Stimulated activated CD4-positive, alpha-beta T cell treated with anti-CD3 and anti-CD28 coated beads, Interleukin-2, amount 100 ng/mL, for 4 hours (primary cell): ENCODE results near the gene DUSP16.

ENCODE experiments used
- DNase-seq: peaks from one replicate; pipeline ENCODE4 v3.0.0-alpha.2; 2020; ENCODE audit warnings: low read depth

The DUSP16 gene

GRCh38 chr12:12440784-12441428 lies 121.8 kb downstream of the DUSP16 start:
- no peak for DNase-seq

GRCh38 chr12:12439636-12440035 lies 123.0 kb downstream of the DUSP16 start:
- no peak for DNase-seq

GRCh38 chr12:12436831-12437345 lies 125.8 kb downstream of the DUSP16 start:
- no peak for DNase-seq

- DNase-seq: no peak
Observed at GRCh38 chr12:12433203-12433731, 129.4 kb downstream of the DUSP16 start.

GRCh38 chr12:12432364-12432763 lies 130.3 kb downstream of the DUSP16 start:
- DNase-seq: no peak

- no peak for DNase-seq
Observed at GRCh38 chr12:12428961-12429657, 133.6 kb downstream of the DUSP16 start.

- no peak for DNase-seq
Observed at GRCh38 chr12:12428047-12428446, 134.6 kb downstream of the DUSP16 start.

GRCh38 chr12:12427568-12427967 lies 135.1 kb downstream of the DUSP16 start:
- no peak for DNase-seq

GRCh38 chr12:12425616-12426015 lies 137.0 kb downstream of the DUSP16 start:
- no peak for DNase-seq

GRCh38 chr12:12425001-12425400 lies 137.7 kb downstream of the DUSP16 start:
- DNase-seq: no peak
